OCI-LY3 (cell line): ENCODE data around the gene MMD.

ENCODE experiments used
- CTCF ChIP-seq: fragments of 200-600, 300-600 bp; sonication (generic); IDR thresholded peaks from 2 replicates; pipeline ENCODE4 v1.5.1; 2014; ENCODE audit warnings: antibody characterized with exemption, low read length, low read depth
- EZH2phosphoT487 ChIP-seq: fragments of 200-600 bp; shearing (Covaris generic); IDR thresholded peaks from 2 replicates; pipeline ENCODE4 v1.6.1; 2018; ENCODE audit warnings: antibody characterized with exemption, mixed run types, low read depth

GRCh38 chr17:55350825-55351205 is 70.8 kb downstream of the MMD start:
- TF ChIP-seq CTCF (no peak), EZH2phosphoT487 (no peak)
